GM19395 (cell line): ENCODE results near the gene C6orf47.

Experiments used
- ATAC-seq: cut with Tn5 transposase; IDR thresholded peaks from one replicate; pipeline ENCODE4 v1.9.1; 2021; ENCODE audit warnings: mild to moderate bottlenecking, moderate library complexity; ENCODE audit not compliant: unreplicated experiment

The C6orf47 gene

DNA sequence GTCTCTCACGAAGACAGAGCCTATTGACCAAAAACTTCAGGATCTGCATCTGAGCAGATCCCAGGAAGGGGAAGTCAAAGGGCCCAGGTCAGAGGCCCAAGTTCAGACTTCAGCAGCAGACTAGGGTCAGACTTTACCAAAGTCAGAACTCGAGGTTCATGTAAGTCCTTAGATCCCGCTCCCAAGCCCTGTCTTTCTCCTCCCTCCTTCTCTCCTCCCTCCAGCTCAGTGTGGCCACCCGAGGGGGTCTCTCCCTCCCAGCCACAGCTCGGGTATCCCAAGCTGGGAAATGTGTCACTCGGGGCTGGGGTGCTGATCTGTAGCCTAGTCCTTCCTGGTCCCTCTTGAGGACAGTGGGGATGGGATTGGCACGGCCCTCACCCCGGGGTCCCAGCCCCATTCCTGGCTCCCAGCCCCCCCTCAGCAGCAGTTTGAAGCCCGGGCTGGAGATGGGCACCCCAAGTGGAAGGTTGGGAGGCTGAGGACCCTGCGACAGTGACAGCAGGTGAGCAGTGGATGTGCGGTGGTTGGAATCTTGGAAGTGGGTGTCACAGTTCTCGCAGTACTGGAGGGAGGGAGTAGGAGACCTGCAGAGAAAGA lies 1.6 kb upstream of the C6orf47 start:
- no peak for ATAC-seq

DNA sequence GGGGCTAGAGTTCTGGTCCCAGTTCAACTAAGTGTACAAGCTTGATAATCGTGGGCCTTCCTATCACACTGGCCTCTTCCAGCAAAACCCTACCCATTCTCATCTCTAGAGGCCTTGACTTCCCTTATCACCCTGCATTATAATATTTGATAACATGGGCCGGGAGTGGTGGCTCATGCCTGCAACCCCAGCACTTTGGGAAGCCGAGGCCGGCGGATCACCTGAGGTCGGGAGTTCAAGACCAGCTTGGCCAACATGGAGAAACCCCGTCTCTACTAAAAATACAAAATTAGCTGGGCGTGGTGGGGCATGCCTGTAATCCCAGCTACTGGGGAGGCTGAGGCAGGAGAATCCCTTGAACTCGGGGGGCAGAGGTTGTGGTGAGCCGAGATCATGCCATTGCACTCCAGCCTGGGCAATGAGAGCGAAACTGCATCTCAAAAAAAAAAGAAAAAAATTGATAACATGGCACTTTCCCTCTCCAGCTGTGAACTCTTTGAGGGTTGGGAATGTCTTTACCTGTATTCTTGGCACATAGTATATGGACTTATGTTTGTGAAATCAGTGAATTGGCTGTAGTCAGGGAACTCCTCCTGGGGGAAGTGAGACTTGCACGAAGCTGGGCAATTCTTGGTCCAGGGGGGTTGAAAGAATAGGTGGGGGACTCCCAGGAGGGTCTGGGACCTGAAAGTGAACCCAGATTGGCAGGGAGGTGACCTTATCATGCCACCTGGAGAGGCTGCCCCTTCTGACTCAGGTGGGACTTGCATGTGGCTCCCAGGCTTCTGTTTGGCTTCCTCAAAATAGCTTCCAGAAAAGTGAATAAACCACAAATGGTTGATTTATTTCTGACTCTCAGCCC lies 915 bp upstream of the C6orf47 start:
- no peak for ATAC-seq

DNA sequence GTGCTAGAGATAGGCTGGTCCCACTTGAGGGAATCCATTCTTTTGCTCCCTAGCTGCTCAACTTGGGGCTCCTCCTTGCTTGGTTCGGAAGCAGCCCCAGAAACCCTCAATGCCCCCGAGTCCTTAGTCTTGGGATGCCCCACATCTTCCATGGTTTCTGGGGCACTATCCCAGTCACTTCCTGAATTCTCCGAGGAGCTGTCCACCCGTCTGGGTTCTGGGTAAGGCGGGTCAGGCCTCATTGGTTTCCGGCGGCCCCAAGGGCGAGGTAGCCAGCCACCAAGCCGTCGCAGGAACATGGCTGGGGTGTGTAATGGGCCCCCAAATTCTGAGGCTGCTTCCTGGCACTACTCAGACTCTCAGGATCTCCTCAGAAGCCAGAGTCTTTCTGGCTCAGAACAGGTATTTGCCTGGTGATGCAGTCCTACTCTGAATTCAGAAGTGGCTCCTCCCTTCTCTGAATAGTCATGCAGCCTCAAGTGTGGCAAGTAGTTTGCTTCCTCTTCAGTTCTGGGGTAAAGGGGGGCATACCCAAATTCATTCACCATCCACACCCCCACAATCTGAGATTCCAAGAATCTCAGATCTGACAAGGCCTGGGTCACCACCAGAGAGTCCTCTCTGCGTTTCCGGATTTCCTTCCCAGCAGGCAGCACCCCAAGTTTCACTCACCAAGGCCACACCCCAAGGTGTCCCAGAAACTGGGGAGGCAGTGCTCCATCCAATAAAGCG lies 763 bp downstream of the C6orf47 start:
- no peak for ATAC-seq

DNA sequence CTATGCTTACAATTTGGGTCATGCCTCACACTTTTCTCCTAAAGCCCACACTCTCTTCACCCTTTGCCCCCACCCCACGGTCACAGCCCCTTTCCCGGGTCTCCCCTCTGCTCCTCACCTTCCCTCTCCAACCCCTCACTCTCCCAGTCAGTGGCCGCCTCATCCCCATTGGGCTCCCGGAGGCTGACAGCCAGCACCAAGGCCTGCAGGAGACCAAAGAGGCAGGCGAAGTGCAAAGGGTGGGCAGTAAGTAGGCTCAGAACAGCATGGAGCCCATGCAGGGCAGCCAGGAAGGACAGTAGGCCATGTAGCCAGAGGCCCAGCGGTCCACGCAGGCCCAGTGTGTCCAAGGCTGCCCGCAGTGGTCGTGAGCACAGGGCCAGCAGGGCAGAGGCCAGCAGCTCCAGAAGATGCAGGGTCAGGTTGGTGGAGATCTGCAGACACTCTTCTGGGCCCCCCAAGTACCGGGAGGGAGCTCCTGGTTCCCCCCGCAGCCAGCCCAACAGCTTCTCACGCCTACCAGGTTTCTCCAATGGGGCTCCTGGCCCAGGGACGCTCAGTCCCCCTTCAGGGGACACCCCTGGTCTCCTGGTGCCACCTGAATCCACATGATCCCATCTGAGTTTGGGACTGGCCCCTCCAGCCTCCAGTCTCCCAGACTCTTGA lies 1.5 kb downstream of the C6orf47 start:
- ATAC-seq, result no peak

DNA sequence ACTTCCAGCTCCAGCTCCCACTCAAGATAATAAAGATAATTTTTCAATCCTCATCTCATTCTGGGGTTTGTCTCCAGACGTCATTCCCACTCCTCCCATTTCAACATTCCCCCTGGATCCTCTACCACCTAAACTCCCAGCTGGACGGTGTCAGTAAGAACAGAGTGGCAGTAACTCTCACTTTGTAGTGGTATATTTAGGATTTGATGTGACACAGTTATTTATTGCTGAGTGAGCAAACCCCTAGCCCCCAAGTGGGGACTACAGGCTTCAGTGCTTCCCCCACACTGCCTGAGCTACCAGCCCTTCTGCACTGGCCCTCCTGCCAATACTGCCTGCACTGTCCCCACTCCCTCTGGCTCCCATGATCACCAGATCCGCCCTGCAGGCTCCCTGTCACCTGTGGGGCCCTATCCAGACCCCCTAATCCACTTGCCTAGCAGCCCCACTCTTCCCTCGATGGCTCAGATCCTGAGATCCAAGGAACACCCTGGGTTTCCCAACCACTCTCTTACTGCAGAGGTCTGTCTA lies 2.4 kb downstream of the C6orf47 start:
- no peak for ATAC-seq

DNA sequence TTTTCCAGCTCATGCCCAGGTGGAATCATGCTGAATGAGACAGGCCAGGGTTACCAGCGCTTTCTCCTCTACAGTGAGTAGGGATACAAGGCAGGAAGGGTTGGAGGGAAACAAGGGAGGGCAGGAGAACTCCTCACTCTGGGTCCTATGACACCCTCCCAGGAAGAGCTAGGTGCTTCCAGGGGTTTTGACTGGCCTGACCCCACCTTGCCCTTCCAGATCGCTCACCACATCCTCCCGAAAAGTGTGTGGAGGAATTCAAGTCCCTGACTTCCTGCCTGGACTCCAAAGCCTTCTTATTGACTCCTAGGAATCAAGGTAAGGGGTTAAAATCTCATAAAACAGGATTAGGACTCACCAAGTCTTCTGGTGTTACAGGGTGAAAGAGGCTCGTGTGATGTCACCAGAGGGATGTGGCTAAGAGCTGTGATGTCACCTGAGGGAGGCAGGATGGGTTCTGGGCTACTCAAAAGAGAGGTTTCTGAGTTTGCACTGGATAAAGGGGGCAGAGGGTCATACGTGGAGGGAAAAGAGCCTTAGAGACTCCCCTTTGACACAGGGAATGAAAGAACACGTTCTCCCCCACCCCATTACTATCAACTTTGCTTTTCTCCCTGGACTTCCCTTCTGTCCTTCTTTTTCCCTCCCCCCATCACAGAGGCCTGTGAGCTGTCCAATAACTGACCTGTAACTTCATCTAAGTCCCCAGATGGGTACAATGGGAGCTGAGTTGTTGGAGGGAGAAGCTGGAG lies 3.0 kb downstream of the C6orf47 start:
- no peak for ATAC-seq

DNA sequence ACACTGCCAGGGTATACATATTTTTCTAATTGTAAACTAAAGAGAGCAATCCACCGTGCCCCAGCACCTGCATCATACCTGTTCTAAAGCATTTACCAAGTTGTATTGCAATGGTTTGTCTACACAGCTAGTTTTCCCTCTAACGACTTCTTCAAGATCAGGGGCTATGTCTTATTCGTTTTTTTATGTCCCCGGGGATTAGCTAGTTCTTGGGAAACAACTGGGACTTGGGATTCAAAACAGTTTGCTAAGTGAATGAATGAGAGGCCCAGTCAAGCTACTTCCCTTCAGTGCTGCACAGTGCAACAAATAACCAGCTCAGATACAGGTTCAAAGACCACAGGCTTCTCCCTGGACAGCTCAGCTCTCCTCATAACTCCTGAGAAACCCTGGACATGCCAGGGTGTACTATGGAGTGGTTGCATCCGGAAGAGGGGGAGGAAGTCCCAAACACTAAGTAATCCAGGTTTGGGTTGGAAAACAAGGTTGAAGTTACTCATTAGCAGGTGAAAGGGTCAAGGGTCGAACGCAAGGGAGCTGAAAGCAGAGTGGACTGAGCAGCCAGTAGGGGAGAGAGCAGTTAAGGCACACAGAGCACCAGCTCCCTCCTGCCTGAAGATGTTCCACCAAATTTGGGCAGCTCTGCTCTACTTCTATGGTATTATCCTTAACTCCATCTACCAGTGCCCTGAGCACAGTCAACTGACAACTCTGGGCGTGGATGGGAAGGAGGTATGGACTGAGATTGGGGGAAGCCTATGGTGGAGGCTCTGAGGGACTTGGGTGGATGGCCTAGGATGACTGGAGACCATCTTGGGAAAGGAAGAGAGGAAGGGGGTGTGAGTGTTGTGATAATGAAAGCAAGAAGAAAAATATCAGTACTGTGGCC lies 5.0 kb downstream of the C6orf47 start, which contains the start of gene APOM:
Gene APOM (plus strand): TSS at position 546 of the 889 bp plus-strand sequence. CDS start 73 bp downstream, at position 619.
- no peak for ATAC-seq

DNA sequence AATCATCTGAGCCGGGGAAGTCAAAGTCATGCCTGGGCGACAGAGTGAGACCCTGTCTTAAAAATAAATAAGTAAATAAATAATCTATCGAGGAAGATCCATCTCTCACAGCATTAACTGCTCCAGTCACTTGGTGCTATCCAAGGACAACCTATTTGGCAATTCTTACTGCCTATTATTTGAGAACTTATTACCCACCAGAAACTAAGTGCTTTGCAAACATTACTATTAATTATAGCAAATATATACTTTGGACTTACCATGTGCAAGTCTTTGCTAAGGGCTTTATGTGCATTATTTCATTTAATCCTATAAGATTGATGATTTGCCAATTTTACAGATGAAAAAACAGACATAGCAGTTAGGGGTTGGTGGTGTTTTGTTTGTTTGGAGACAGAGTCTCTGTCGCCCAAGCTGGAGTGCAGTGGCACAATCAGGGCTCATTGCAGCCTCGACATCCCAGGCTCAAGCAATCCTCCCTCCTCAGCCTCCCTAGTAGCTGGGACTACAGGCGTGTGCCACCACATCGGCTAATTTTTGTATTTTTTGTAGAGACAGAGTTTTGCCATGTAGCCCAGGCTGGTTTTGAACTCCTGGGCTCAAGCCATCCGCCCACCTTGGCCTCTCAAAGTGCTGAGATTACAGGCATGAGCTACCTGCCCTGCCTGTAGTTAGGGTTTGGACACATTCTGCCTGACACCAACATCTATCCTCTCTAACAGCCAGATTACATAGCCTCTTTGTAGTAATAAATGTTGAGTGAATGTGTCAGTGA lies 5.8 kb downstream of the C6orf47 start:
- no peak for ATAC-seq

DNA sequence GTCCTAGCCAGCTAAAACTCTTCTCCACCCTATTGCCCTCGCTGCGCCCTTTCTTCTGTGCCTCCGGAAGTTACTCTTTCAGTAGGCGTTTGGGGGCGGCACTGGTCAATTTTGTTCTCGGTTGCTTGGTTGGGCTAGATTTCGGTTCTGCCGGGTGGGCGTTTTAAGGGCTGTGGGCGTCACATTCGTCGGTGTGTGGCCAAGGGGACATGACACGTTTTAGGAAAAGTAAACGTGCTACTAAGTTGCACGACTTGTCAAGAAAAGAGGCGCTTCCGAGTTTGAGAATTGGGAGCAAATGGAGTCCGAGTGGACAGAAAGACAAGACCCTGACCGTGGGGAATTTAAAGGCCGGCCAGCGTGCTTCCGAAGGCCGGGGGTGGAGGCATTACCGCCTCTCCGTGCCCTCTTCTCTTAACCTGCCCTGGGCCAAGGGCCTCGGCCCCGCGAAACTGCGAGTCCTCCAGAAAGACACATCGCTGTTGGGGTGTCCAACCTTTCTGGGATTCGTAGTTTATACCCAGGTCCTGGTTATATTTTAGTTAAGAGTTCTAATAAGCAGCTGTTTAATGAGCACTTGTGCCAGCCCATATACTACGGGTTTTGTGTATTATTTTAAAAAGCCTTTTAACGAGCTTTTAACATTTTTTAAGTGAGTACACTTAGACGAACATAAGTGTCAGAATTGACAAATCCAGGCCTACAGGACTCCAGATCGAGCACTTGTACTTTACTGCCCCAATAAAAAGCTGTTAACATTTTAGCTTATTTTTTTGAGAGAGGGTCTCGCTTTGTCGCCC lies 7.5 kb downstream of the C6orf47 start:
- ATAC-seq, result peak; percentile 65

DNA sequence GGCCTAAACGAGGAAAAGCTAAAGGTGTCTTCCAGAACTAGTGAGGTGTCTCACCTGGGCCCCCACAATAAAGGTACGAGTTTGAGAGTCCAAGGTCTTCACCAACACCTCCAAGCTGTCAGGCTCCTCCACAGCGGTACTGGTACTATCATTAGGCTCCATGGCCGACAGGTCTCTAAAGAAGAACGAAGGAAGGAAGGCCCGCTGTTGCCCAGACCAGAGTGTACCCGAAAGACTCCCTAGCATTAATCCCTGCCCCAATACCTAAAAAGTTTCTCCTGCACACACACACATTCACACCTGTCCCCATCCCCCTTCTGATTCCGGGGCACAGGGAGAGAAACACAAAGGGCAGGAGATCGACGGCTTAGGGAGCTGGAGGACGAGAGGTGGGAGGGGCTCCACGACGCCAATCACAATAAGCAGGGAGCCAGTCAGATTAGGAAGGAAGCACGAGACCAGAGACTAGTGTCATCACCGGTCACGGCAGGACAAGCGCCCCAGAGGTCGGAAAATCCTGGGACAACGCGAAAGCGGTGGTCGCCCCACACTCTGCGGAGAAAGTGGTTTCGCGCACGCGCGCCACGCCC lies 8.9 kb downstream of the C6orf47 start:
- peak; percentile 26 for ATAC-seq

DNA sequence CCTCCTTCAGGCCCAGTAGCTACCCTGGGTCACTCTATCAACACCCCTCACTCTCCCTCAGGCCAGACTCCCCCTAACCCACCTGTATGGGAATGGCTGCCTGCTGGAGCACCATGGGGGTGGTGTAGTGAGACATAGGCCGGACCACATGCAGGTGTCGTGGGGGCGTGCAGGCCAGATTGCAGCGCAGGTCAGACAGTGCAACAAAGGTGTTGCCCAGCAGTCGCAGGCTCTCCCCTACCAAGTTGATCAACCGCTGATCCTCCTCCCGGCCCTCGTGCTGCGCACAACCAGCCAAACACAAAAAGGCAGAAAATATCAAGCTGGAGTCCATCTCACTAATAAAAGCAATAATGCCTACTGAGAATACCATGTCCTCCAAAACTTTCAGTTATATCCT lies 15.3 kb downstream of the C6orf47 start:
- no peak for ATAC-seq

DNA sequence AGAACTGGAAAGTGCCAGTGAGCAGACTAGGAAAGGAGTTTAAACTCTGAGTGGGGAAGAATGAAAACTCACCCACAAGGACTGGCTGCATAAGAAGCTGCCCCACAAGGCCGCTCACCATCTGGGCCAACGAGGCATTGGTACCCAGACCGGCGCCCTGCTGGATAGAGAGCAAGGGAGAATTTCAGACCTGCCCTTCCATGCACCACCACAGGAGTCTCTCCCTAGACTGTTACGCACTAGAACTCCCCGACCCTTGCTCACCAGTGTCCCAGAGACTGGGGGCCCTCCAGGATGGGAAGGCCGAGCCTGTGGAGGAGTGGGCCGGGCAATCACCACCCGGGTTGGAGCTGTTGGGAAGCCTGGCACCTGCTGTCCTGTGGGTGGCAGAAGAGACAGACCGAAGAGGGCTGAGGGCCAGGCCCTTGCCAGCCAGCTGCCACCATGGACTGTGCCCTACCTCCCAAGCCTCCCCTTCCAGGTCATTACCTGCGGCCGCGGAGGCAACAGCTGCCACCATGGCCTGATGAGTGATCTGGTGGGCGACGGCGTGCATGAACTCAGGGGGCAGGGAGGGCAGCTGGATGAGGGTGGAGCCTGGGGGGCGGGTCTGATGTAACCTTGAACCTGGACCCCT lies 16.6 kb downstream of the C6orf47 start:
- no peak for ATAC-seq

DNA sequence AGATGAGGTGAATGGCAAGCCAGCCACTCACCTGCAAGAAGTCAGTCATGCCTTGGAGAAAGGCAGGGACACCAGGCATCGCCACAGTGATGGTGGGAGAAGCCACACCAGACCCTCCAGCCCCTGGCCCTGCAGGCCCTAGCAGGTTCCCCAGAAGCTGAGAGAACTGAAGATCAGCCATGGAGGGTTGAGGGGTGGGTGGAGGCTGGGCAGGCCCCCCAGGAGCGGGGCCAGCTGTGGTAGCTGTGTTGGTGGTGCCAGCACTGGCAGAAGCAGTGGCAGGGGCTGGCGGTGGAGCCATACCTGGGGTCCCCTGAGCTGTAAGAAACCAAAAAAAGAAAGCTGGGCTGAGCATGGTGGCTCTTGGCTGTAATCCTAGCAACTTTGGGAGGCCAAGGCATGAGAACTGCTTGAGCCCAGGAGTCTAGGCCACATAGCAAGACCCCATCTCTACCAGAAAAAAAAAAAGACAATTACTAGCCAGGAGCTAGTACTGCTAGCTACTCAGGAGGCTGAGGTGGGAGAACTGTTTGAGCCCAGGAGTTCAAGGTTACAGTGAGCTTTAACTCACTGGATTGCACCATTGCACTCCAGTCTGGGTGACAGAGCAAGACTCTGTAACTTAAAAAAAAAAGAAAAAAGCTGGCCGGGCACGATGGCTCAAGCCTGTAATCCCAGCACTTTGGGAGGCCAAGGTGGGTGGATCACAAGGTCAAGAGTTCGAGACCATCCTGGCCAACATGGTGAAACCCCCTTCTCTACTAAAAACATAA lies 17.6 kb downstream of the C6orf47 start:
- ATAC-seq, result no peak

DNA sequence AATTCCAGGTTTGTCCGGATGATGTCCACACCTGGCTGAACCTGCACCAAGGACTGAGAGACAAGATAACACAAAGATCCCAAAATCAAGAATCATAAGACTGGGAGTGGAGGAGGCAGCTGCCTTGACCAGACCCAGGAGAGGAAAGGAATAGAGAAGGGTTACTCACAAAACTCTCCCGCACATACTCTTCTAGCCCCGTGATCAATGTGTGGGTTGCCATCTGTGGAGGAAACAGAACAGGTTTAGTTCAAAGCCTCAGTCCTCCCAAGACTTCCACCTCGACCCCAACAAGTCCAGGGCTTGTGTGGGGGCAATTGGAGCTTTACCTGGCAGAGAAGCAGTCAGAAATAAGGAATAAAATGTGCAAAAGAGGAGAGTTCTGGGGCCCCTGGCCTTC lies 19.2 kb downstream of the C6orf47 start:
- no peak for ATAC-seq

DNA sequence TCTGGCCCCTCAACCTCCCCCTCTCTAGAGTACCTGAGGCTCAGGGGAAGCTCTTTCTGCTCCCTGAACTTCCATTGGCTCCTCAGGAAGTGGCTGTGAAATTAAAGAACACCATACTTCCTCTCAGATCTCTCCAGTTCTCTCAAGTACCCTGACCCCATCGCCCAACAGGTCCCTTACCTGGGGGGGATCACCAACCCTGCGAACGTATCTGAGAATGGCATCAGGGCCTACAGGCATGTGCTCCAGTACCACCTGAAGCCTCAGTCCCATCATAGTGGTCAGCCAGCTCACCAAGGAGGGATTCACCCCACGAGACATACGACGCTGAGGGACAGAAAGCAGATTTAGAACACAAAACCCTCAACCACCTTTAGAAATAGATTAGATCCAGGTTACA lies 20.0 kb downstream of the C6orf47 start:
- ATAC-seq, result no peak

DNA sequence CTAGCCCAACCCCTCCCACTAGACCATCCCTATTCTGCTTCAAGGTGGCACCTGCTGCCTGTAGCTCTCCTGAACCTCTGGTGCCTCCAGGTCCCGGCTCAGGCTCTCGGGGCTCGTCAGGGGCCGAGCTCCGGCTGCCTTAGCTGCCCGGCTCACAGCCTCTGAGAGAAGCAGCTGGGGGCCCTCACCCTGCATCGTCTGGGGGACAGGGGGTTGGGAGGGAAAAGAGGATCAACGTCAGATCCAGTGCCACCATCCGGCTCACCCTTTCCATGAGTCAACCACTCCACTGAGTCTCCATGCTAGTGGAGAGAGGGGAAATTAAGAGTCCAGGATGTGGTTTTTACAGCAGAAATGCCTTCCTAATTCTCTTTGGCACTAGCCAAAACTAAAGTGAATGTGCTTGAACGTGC lies 21.1 kb downstream of the C6orf47 start:
- ATAC-seq, result no peak
